Activated CD8-positive, alpha-beta memory T cell treated with anti-CD3 and anti-CD28 coated beads, Interleukin-2, amount 50 U/mL, for 4 hours (primary cell): ENCODE data around the gene CLEC10A.
"Not testable (repeated sequence)": the region's sequence is repeated elsewhere in the genome, so short reads cannot be mapped to it uniquely, and the experiment has no call there.

Experiments
- DNase-seq: peaks from one replicate; pipeline ENCODE4 v3.0.0-alpha.2; 2020

Gene CLEC10A

DNA sequence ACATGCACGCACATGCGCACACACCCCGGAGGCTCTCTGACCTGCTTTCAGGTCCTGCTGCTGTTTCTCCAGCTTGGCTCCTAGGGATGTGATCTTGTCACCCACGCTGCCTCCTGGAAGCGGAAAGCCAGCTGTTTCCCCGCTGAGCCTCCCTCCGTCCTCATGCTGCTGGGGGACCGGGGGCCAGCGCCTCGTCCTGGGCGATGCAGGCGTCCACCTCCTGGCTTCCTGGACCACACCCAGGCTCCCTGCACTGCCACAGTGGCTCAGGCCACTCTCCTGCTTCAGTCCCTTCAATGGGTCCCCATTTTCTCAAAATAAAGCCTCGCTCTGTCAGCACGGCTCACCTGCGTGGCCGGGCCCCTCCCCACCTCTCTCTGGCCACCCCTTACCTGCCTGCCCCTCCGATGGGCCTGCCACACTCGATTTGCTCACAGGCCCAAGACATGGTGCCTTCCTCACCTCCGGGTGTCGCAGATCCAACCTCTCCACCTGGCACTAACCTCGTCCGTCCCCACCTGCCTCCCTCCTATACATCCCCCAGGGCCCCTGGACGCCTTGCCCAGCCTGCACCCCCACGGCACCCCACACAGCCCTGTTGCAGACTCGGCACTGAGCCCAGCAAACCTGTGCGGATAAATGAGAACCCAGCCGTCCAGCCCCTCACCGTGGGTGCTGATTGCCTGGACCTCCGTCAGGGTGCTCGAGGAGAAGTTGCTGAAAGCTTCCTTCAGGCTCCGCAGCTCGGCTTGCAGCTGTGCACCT, 27.9 kb upstream of the CLEC10A start:
- no peak for DNase-seq

DNA sequence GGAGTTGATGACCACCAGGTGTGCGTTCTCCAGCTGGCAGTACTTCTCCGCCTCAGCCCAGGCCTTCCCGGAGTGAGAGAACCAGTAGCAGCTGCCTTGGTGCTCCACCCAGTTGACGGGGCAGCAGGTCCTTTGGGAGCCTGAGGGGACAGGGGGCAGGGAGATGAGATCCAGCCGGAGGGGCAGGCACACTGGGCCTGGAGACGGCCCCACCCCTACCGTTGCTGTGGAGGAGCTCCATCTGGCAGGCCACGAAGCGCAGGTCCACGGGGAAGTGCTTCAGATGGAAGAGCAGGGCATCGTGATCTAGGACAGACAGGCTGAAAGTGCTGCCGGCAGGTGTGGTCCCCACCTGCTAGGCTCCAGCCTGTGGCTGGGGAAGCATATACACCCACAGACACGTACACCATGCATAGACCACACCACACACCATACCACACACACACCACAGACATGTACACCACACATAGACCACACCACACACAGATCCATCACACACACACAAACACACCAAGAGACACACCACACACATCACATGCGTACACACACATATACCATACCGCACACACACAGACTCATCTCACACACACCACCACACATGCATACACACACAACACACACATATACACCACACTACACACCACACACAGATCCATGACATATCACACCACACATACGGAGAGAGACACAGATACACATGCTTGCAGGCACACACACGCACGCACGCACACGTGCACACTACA, 27.1 kb upstream of the CLEC10A start:
- DNase-seq: no peak

DNA sequence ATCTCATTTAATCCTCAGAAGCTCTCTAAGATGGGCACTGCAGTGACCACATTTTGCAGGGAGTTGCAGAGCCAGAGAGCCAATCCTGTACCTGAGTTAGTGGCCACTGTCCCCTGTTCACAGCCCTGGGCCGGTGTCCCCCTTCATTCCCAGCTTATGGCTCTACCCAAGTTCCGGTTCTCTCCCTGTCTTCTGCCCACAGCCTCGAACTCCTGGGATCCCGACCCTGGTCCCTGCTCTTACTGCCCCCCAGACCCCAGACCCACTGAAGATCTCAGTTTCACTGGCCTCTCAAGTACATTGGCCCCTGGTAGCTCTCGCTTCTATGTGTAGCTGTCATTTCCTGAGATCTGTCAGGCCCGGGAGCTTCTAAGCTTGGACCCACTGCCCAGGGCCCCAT, 22.4 kb upstream of the CLEC10A start:
- DNase-seq: no peak

DNA sequence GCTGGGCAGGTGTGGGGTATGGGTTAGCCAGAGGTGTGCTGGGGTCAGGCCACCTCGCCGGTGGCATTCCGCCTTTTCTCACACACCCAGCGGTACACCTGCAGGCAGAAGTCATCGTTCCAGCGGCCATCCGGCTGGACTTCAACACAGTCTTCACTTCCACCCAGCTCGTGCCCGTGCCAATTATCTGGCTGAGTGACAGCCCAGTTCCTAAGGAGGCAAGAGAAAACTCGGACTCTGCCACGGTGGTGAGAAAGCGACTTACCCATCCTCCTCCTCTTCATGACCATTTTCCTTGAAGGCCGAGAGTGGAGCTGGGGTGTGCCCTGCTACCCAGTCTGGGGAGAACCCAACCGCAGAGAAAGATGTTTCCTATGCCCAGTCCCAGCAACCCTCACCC, 21.5 kb upstream of the CLEC10A start:
- no peak for DNase-seq

DNA sequence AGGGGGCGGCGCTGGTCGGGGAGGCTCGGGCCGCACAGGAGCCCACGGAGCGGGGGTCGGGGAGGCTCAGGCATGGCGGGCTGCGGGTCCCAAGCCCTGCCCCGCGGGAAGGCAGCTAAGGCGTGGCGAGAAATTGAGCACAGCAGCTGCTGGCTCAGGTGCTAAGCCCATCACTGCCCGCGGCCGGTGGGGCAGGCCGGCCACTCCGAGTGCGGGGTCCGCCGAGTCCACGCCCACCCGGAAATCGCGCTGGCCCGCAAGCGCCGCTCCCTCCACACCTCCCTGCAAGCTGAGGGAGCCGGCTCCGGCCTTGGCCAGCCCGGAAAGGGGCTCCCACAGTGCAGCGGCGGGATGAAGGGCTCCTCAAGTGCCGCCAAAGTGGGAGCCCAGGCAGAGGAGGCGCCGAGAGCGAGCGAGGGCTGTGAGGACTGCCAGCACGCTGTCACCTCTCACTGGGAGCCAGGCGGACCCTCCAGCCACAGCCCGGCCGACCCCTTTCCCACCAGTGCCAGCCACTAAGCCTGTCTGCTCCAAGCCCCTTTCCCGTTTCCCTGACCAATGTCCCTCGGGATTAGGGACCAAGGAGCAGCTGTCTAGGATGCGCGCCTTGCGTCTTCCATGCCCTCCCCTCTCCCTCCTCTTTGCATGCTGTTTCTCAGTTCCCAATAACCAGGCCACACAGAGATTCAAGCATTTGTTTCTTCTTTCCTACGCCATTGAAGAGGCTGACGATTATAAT, 20.8 kb upstream of the CLEC10A start:
- DNase-seq: not testable (repeated sequence)

DNA sequence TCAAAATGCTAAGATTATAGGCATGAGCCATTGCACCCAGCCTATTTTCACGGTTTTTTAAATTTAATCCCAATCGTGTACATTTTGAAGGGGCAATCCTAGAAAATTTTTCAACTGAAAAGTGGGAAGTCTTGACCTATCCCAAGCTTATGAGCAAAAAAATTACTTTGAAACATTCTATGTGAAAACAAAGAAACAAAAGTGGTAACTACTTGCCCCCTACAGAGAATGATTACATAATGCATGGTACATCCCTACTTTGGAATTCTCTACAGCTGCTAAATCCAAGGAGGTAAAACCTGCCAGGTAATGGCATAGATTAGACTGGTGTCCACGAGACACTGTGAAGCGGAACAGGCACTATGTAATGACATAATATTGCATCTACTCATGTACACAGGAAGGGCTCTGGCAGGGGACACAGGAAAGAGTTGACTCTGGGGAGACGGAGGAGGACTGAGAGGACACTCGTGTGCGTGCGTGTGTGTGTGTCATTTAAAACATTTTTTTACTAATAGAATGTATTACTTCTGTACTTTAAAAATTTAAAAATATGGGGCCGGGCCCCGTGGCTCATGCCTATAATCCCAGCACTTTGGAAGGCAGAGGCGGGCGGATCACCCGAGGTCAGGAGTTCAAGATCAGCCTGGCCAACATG, 18.9 kb upstream of the CLEC10A start:
- no peak for DNase-seq

DNA sequence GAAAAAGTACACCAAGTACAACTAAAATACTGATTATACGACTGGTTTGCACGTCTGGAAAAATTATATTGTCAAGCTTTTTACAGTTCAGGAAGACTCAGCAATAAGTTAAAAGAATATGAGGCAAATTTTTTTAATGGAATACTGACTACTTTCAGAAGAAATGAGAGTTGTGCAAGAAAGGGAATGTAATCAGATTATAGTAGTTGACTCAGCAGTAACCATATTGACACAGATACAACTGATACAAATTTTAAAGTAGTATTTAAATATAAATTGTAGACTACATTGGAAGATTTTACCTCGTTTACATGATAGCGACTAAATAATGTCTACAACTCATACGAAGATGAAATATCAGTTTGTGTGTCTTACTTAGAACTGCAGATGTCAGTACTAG, 17.9 kb upstream of the CLEC10A start:
- DNase-seq: no peak

DNA sequence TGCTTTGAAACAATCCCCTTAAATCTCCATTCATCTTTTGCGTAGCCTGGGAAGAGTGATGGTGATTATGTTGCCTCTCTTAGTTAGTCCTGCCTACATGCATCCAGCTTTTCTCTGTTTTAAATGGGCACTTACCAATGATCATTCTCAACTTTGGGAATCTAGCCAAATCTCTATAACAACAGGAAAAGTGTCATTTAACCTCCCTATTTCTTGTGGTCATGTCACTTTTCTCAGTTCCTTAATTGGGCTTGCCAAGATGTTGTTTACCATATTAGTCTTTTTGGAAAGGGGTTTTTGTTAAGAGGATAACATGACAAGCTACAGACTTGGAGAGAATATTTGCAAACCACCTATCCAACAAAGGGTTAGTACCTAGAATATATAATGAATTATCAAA, 15.6 kb upstream of the CLEC10A start:
- no peak for DNase-seq

DNA sequence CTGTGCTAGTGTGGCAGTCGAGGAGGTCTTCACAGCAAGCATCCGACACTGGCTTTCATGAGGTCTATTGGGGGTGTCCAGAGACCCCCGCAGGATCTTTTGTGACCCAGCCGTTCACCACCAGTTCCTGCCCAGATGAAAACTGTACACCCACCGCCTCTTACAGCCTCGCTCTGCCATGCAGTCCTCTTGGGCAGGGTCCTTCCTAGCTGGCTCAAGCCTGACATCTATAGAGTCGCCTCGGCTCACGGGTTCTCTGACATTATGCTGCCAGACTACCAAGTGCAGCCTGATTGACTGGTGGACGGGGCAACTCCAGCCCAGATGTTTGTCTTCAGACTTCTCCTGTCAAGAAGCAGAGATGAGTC, 14.6 kb upstream of the CLEC10A start:
- no peak for DNase-seq

DNA sequence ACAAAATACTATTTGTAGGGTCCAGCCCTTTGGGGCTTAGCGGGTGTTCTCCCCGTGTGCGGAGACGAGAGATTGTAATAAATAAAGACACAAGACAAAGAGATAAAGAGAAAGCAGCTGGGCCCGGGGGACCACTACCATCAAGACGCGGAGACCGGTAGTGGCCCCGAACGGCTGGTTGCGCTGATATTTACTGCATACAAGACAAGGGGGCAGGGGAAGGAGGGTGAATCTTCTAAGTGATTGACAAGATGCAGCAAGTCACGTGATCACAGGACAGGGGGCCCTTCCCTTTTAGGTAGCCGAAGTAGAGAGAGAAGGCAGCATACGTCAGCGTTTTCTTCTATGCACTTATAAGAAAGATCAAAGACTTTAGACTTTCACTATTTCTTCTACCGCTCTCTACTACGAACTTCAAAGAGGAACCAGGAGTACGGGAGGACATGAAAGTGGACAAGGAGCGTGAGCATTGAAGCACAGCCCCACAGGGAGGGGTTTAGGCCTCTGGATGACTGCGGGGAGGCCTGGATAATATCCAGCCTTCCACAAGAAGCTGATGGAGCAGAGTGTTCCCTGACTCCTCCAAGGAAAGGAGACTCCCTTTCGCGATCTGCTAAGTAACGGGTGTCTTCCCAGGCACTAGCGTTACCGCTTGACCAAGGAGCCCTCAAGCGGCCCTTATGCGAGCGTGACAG, 11.4 kb upstream of the CLEC10A start:
- not testable (repeated sequence) for DNase-seq

DNA sequence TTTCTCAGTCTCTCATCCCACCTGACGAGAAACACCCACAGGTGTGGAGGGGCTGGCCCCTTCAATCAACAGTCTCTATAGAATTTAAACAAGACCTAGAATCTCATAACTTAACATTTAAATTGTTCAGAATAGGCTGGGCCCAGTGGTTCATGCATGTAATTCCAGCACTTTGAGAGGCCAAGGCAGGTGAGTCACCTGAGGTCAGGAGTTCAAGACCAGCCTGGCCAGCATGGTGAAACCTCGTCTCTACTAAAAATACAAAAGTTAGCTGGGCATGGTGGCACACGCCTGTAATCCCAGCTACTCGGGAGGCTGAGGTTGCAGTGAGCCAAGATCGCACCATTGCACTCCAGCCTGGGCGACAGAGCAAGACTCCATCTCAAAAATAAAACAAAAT, 9.5 kb upstream of the CLEC10A start:
- DNase-seq: not testable (repeated sequence)

DNA sequence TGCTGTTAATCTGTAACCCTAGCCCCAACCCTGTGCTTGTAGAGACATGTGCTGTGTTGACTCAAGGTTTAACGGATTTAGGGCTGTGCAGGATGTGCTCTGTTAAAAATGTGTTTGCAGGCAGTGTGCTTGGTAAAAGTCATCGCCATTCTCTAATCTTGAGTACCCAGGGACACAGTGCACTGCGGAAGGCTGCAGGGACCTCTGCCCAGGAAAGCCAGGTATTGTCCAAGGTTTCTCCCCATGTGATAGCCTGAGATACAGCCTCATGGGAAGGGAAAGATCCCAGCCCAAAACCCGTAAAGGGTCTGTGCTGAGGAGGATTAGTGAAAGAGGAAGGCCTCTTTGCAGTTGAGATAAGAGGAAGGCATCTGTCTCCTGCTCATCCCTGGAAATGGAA, 8.4 kb upstream of the CLEC10A start:
- not testable (repeated sequence) for DNase-seq

DNA sequence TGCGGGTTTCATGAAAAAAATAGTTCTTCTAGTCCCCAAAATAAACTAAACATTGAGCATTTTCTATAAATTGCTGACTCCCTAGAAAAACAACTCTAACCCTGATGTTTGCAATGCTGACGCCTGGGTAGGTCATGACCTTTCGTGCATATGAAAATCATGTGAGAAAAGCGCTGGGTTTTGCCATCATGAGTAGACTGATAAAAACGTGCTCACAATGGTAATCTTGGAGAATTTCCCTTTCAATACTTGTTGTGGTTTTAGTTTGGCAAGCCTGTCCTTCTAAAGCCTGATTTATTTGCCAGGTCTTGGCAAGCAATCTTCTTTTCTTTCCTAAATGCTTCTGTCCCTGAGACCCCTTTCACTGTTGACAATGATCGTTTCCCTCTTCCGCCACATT, 4.0 kb upstream of the CLEC10A start:
- no peak for DNase-seq

DNA sequence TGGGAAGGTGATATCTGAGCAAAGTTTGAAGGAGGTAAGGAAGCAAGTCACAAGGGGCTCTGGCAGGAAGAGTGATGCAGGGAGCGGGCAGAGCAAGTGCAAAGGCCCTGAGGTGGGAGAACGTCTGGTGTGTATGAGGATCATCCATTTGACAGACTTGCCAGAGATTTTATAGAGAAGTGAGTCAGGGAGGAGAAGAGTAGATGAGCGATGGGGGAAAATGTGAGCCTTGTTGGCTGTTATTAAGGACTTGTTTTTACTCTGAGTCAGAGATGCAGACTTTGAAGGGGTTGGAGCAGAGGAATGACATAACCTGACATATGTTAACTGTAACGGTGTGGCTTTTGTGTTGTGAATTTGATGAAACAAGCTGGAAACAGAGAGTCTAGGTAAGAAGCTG, 3.5 kb upstream of the CLEC10A start:
- no peak for DNase-seq

DNA sequence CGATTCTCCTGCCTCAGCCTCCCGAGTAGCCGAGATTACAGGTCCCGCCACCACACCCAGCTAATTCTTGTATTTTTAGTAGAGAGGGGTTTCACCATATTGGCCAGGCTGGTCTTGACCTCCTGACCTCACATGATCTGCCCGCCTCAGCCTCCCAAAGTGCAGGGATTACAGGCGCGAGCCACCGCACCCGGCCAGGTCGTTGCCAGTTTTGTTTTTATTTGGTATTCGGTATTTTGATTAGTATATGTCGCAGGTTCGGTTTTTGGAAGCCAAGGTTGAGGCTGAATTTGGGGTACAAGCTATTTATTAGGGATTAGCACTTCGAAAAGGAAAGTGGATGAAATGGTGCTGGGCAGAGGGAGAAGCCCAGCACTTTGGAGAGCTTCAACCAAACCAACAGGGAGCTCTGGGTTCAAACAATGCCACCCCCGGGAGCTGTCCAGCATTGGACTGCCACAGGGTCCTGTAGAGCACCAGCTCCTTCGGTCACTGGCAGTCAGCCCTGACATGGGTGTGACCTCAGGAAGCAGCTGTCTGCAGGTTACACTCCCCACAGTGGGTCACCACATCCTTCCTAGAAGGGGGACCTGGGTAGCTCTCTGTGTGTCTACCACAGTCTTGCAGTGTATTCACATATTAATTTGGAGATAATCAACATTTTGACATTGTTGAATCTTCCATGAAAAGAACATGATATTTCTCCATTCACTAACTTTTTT, 1.5 kb upstream of the CLEC10A start:
- no peak for DNase-seq

DNA sequence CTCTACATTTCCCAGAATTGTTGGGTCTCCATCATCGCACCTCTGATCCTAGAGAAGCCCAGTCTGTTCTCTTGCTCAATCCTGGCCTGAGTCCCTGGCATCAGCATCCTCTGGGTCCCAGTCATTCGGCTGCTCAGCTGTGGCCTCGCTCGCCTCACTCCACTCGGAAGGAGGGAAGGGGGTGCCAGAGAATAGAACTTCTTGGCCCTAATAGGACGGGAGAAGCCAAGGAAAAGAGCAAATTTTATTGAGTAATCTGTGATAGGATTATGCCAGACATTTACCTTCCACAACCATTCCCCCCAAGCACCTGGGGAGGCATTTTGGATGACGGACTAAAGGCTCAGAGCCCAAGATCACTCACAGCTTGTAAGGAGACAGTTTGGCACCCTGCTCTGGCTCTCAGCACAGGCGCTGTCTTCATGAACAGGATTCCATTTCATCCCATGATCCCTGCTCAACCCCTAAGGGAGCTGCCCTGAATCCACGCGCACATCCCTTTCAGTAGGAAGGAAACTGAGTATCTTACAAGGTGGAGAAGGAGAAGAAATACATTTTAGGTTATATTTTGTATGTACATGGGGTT, 498 bp upstream of the CLEC10A start:
- DNase-seq: no peak

DNA sequence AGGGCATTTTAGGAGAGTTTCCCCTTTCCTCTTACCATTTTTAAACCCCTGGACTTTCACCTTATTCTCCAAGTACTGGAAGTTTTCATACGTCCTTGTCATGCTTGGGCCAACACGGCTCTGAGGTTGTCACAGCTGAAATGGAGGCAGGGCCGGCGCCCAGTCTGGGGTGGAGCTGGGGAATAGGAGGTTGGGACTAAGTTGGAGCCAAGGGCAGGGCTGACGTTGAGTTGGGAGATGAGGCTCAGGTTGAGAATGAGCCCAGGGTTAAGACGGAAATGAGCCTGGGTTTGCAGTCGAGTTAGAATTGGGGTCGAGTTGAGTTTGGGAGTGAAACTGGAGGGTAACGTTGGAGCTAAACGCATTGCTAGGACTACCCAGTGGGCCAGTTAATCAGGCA, 1.3 kb downstream of the CLEC10A start:
- DNase-seq: no peak

DNA sequence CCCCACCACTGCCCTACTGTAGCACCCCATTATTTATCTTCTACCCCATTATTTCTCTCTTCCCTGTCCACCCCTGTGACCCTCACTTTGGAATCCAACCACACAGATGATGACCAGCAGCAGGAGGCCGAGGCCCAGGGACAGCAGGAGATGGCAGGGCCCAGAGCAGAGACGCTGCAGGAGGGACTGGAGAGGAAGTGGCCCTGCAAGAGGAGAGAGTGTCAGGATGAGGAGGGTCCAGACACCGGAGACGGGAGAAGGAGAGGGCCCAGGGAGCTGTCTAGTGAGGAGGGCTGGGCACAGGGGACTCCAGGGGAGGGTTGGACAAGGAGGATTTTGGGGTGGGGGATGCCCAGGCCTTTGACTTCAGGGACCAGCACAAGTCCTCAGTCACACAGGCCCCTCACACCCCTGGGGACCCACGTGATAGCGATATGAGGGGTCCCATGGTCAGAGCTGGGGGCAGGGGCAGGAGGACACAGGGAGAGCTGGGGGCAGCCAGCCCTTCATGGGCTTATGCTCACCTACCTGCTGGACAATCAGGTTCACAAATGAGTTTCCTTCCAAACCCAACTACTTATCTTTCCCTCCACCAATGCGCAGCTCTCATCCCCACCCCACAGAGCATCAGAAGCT, 2.0 kb downstream of the CLEC10A start:
- DNase-seq: no peak

DNA sequence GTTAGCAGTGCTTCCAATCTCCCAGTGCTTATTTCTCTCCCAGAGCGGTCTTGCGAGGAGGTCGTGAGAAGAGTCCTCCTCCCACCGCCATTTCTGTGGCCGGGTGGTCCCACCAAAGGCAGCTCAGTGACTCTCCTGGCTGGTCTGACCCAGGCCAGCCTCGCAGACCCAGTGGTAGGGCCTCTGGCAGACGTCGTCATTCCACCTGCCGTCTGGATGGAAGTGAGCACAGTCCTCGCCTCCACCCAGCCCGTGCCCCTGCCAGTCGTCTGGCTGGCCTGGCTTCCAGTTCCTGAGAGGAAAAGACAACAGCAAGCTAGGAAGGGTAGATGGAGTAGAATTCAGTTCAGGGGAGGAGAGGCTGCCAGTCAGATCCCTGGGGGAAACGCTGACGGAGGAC, 5.1 kb downstream of the CLEC10A start:
- DNase-seq: no peak

DNA sequence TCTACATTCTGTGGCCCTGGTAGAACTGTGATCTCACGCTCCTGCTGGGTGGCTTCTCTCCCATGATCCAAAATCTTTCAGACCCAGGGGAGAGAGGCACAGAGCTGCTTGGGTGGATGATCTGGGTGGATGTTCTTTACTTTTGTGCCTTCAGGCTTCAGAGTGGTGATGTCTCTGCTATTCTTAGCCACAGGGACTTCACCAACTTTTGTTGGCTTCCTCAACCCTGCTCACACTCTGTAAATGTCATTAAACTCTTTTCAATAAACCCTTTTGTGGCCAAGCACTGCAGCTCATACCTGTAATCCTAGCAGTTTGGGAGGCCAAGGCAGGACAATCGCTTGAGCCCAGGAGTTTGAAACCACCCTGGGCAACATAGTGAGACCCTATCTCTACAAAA, 7.6 kb downstream of the CLEC10A start:
- DNase-seq: no peak

DNA sequence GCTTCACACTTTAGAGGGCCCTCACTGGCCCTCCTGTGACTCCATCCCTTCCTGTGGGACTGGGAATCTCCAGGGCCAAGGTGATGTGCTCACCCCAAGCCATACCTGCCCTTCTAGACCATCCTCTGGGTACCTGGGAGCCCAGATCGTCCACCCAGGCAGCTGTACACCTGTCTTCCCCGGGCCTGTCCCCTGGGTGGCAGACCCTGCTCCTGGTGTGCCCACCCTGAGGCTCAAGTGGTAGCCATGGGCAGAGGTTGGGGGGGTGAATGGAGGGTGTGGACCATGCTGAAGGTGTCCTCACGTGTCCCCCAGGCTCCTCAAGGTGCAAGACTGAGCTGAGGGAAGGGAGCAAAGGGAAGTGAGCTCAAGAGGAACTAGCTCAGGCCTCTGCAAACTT, 9.3 kb downstream of the CLEC10A start:
- no peak for DNase-seq
